ENCODE data around the gene IRS1.

Gene IRS1

DNA sequence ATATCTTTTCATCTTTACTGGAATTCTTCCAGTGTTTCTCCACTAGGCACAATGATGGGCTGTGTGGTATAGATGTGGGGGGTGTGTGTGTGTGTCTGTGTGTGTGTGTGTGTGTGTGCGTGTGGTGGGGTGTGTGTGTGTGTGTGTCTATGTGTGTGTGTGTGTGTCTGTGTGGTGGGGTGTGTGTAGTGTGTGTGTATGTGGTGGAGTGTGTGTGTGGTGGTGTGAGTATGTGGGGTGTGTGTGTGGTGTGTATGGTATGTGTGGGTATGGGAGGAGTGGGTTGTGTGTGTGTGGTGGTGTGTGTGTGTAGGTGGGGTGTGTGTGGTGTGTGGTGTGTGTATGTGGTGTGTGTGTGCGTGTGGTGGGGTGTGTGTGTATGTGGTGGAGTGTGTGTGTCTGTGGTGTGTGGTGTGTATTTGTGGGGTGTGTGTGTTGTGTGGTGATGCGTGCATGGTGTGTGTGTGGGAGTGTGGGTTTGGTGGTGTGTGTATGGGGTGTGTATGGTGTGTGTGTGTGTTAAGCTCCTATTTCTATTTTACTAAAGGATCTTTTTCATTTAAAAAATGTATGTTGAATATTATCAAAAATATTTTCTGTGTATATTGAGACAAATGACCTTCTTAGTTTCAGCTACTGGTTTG lies 84.2 kb downstream of the IRS1 start:
- ChIA-PET CTCF (no interaction called here), POLR2A (no interaction called here)
- no peak for DNase-seq (ENCODE audit: extremely low spot score)

DNA sequence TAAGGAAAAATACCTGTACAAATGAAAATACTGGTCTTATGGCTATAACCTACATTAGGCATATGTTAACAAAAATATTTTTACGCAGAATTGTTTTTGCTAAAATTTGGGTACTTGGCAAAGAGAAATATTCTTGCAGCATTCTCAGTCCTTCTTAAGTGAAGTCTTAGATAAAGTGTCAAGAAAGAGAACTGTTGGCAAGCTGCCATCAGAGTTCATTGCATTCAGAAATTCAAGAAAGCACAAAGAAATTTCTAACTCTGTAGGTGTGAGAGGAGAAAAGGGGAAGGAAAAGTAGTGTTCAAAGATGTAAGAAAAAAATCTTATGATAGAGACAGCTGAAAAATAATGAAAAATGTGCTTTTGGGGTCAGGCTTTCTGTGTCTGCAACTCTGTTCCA lies 86.7 kb downstream of the IRS1 start:
- TF ChIP-seq, protein P1, sequence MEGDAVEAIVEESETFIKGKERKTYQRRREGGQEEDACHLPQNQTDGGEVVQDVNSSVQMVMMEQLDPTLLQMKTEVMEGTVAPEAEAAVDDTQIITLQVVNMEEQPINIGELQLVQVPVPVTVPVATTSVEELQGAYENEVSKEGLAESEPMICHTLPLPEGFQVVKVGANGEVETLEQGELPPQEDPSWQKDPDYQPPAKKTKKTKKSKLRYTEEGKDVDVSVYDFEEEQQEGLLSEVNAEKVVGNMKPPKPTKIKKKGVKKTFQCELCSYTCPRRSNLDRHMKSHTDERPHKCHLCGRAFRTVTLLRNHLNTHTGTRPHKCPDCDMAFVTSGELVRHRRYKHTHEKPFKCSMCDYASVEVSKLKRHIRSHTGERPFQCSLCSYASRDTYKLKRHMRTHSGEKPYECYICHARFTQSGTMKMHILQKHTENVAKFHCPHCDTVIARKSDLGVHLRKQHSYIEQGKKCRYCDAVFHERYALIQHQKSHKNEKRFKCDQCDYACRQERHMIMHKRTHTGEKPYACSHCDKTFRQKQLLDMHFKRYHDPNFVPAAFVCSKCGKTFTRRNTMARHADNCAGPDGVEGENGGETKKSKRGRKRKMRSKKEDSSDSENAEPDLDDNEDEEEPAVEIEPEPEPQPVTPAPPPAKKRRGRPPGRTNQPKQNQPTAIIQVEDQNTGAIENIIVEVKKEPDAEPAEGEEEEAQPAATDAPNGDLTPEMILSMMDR (IDR thresholded peaks at IDR 0.05; ENCODE audit: control extremely low read depth, extremely low read depth, low read depth, missing control alignments) = no peak
- ChIA-PET POLR2A (no interaction called here), CTCF (no interaction called here)
- no peak for DNase-seq (ENCODE audit: extremely low spot score)

More for the DNA sequence above, 84.2 kb downstream of the IRS1 start:
- TF ChIP-seq, protein P1 (IDR thresholded peaks at IDR 0.05; ENCODE audit: control extremely low read depth, extremely low read depth, low read depth, missing control alignments) = no peak

DNA sequence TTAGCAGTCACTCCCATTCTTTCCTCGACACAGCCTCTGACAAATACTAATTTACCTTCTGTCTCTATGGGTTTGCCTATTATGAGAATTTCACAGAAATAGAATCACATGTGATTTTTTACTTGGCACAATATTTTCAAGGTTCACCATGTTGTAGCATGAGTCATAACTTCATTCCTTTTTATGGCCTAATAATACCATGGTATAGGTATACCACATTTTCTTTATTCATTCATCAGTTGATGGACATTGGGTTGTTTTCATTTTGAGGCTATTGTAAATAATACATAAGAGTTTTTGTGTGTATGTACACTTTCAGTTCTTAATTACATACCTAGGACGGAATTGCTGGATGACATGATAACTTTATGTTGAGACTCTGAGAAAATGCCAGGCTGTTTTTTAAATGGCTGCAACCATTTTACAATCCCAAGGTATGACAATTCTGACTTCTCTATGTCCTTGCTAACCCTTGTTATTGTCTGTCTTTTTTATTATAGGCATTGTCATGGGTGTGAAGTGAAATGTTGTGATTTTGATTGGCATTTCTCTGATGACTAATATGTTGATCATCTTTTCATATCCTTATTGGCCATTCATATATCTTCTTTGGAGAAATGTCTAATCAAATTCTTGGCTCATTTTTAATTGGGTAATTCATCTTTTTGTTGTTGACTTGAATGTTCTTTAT lies 87.9 kb downstream of the IRS1 start:
- POLR2A ChIA-PET = no interaction called here
- CTCF ChIA-PET = no interaction called here
- DNase-seq (ENCODE audit: extremely low spot score) = no peak
- TF ChIP-seq, protein P1 (IDR thresholded peaks at IDR 0.05; ENCODE audit: control extremely low read depth, extremely low read depth, low read depth, missing control alignments) = no peak

- ChIA-PET CTCF (interaction anchor here (2.6 kb wide), 1 partner anchor 95 kb away, joined by 6 read pairs; no protein-coding TSS in a partner anchor), POLR2A (no interaction called here)
- TF ChIP-seq, protein P1 (IDR thresholded peaks at IDR 0.05; ENCODE audit: control extremely low read depth, extremely low read depth, low read depth, missing control alignments) = no peak
- DNase-seq (ENCODE audit: extremely low spot score) = no peak
These were observed 92.1 kb downstream of the IRS1 start for GRCh38 chr2:226707499-226707898.

GRCh38 chr2:226705965-226706364 lies 93.7 kb downstream of the IRS1 start:
- ChIA-PET POLR2A (no interaction called here), CTCF (interaction anchor here (2.6 kb wide), 1 partner anchor 96 kb away, joined by 6 read pairs; no protein-coding TSS in a partner anchor)
- TF ChIP-seq, protein P1 (IDR thresholded peaks at IDR 0.05; ENCODE audit: control extremely low read depth, extremely low read depth, low read depth, missing control alignments) = no peak
- no peak for DNase-seq (ENCODE audit: extremely low spot score)

GRCh38 chr2:226705133-226705886 lies 94.3 kb downstream of the IRS1 start:
- POLR2A ChIA-PET = no interaction called here
- TF ChIP-seq, protein P1 (IDR thresholded peaks at IDR 0.05; ENCODE audit: control extremely low read depth, extremely low read depth, low read depth, missing control alignments) = no peak
- no peak for DNase-seq (ENCODE audit: extremely low spot score)
- CTCF ChIA-PET = interaction anchor here (2.6 kb wide), 1 partner anchor 97 kb away, joined by 6 read pairs; no protein-coding TSS in a partner anchor

All from GM10248 (cell line).